Stimulated activated CD8-positive, alpha-beta memory T cell treated with anti-CD3 and anti-CD28 coated beads, Interleukin-12 subunit alpha, Interleukin-12 subunit beta, amount 100 ng/mL, for 24 hours (primary cell): ENCODE results near the gene POLN.
"Not testable (repeated sequence)": the region's sequence is repeated elsewhere in the genome, so short reads cannot be mapped to it uniquely, and the experiment has no call there.

Source experiments
- DNase-seq: peaks from one replicate; pipeline ENCODE4 v3.0.0-alpha.2; 2020; ENCODE audit errors: extremely low read depth

POLN gene

GRCh38 chr4:2275546-2276251, 33.8 kb upstream of the POLN start:
- no peak for DNase-seq

- not testable (repeated sequence) for DNase-seq
These were observed 33.1 kb upstream of the POLN start for GRCh38 chr4:2275044-2275397.

GRCh38 chr4:2274320-2275043, 32.6 kb upstream of the POLN start:
- DNase-seq, result no peak

GRCh38 chr4:2273657-2274319, 31.9 kb upstream of the POLN start:
- no peak for DNase-seq

- no peak for DNase-seq
These were observed 31.3 kb upstream of the POLN start for GRCh38 chr4:2273221-2273620.

- DNase-seq, result no peak
These were observed 30.9 kb upstream of the POLN start for GRCh38 chr4:2272828-2273120.

- no peak for DNase-seq
These were observed 30.3 kb upstream of the POLN start for GRCh38 chr4:2272026-2272827.

- no peak for DNase-seq
These were observed 29.5 kb upstream of the POLN start for GRCh38 chr4:2271279-2272025.

GRCh38 chr4:2270341-2271165, 28.6 kb upstream of the POLN start:
- no peak for DNase-seq

- no peak for DNase-seq
These were observed 27.8 kb upstream of the POLN start for GRCh38 chr4:2269618-2270163.

- no peak for DNase-seq
These were observed 27.2 kb upstream of the POLN start for GRCh38 chr4:2269206-2269531.

GRCh38 chr4:2268357-2269205, 26.7 kb upstream of the POLN start:
- DNase-seq, result no peak

- DNase-seq, result no peak
These were observed 25.9 kb upstream of the POLN start for GRCh38 chr4:2267841-2268240.

GRCh38 chr4:2267320-2267811, 25.4 kb upstream of the POLN start:
- DNase-seq, result no peak

- no peak for DNase-seq
These were observed 24.9 kb upstream of the POLN start for GRCh38 chr4:2266821-2267220.

GRCh38 chr4:2266181-2266580, 24.3 kb upstream of the POLN start:
- no peak for DNase-seq

GRCh38 chr4:2265113-2266110, 23.5 kb upstream of the POLN start:
- DNase-seq, result no peak

- DNase-seq, result no peak
These were observed 22.6 kb upstream of the POLN start for GRCh38 chr4:2264481-2265041.
